Fibroblast of mammary gland (primary cell): ENCODE measurements around the gene HS6ST3.
A peak's percentile ranks its signal among the peaks of the same experiment; 100 is the strongest.
"Not testable (repeated sequence)": the region's sequence is repeated elsewhere in the genome, so short reads cannot be mapped to it uniquely, and the experiment has no call there.

Experiments used
- DNase-seq: peaks from one replicate; pipeline ENCODE4 v3.0.0-alpha.2; 2010; ENCODE audit warnings: low read depth
- H3K4me3 ChIP-seq: 2 replicates; pipeline ENCODE4 v1.5.1; 2011; ENCODE audit warnings: low read depth, mild to moderate bottlenecking, low read length, moderate library complexity; ENCODE audit not compliant: control insufficient read depth
- TF ChIP-seq, protein P1 (sequence below): conservative IDR thresholded peaks from 2 replicates; pipeline ENCODE4 v1.5.1; 2011; ENCODE audit warnings: low read depth, low read length, inconsistent platforms; ENCODE audit not compliant: control insufficient read depth, insufficient read depth

HS6ST3 gene

DNA sequence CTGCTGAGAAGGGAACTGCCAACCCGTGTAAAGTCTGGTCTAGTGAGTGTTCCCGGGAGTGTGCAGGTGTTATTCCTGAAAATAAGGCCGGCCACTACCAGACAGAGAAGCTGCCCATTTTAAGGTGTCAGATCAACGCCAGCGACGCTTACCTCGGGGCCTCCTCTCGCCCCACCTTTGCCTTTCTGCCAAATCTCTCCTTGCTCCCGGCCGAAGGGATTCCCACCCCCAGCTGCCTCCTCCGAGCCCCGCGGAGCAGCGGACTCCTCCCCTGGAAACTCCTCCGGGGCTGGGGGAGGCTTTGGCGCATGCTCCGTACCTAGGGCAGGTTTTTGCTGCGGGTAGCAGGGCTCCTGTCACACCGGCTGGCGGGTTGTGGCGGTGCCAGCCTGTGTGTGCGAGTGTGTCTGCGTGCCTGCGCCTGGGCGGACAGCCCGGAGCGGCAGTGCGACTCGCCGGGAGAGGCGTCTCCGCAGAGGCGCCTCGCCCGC is at the start of gene HS6ST3:
HS6ST3 (plus strand) TSS at position 359 of the 491 bp plus-strand sequence.
- TF ChIP-seq, protein P1, sequence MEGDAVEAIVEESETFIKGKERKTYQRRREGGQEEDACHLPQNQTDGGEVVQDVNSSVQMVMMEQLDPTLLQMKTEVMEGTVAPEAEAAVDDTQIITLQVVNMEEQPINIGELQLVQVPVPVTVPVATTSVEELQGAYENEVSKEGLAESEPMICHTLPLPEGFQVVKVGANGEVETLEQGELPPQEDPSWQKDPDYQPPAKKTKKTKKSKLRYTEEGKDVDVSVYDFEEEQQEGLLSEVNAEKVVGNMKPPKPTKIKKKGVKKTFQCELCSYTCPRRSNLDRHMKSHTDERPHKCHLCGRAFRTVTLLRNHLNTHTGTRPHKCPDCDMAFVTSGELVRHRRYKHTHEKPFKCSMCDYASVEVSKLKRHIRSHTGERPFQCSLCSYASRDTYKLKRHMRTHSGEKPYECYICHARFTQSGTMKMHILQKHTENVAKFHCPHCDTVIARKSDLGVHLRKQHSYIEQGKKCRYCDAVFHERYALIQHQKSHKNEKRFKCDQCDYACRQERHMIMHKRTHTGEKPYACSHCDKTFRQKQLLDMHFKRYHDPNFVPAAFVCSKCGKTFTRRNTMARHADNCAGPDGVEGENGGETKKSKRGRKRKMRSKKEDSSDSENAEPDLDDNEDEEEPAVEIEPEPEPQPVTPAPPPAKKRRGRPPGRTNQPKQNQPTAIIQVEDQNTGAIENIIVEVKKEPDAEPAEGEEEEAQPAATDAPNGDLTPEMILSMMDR = no peak
- peak within 1 kb of the TSS; percentile 35 for H3K4me3 ChIP-seq
- DNase-seq = no peak

DNA sequence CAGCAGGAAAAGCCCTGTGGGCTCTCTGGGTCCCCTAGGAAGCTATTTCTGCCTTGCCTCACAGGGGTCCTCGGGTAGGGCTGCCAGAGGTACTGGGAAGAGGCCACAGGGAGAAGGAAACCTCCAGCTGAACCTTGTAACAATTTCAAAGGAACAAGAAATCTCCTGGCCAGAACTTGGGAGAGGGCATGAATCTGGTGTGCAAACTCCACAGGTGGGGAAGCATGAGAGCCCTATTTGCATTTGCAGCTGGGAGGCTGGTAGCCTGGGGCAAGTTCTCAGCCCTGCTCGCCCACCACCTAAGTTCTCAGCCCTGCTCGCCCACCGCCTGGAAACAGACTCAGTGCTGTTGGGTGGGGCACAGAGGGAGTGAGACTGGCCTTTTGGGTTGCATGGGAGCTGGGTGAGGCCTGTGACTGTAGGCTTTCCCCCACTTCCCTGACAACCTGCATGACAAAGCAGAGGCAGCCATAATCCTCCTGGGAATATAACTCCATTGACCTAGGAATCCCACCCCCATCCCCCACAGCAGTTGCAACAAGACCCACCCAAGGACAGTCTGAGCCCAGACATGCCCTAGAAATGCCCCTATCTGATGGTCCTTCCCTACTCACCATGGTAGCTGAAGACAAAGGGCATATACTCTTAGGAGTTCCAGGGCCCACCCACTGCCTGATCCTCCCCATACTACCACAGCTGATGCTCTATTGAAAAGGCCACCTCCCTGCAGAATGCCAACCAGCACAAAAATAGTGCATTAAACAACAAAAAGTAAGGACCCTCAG is 48.4 kb upstream of the HS6ST3 start:
- no peak for DNase-seq
- TF ChIP-seq, protein P1 = no peak
- H3K4me3 ChIP-seq = no peak overlapping the region

DNA sequence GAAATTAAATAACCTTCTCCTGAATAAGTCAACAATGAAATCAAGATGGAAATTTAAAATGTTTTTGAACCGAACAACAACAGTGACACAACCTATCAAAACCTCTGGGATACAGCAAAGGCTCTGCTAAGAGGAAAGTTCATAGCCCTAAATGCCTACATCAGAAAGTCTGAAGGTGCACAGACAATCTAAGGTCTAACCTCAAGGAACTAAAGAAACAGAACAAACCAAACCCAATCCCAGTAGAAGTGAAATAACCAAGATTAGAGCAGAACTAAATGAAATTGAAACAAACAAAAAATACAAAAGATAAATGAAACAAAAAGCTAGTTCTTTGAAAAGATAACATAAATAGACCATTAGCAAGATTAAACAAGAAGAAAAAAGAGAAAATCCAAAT is 45.7 kb upstream of the HS6ST3 start:
- no peak for DNase-seq
- TF ChIP-seq, protein P1 = no peak
- no peak overlapping the region for H3K4me3 ChIP-seq

DNA sequence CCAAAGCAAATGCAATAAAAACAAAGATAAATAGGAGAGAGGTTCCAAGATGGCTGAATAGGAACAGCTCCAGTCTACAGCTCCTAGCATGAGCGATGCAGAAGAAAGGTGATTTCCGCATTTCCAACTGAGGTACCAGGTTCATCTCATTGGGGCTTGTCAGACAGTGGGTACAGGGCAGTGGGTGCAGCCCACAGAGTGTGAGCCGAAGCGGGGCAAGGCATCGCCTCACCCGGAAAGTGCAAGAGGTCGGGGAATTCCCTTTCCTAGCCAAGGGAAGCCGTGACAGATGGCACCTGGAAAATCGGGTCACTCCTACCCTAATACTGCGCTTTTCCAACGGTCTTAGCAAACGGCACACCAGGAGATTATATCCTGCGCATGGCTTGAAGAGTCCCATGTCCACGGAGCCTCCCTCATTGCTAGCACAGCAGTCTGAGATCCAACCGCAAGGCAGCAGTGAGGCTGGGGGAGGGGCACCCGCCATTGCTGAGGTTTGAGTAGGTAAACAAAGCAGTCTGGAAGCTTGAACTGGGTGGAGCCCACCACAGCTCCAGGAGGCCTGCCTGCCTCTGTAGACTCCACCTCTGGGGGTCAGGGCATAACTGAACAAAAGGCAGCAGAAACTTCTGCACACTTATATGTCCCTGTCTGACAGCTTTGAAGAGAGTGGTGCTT is 43.3 kb upstream of the HS6ST3 start:
- DNase-seq, H3K4me3 ChIP-seq: not testable (repeated sequence)

DNA sequence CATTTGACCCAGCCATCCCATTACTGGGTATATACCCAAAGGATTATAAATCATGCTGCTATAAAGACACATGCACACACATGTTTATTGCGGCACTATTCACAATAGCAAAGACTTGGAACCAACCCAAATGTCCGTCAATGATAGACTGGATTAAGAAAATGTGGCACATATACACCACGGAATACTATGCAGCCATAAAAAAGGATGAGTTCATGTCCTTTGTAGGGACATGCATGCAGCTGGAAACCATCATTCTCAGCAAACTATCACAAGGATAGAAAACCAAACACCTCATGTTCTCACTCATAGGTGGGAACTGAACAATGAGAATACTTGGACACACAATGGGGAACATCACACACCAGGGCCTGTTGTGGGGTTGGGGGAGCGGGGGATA is 39.0 kb upstream of the HS6ST3 start:
- DNase-seq = not testable (repeated sequence)

DNA sequence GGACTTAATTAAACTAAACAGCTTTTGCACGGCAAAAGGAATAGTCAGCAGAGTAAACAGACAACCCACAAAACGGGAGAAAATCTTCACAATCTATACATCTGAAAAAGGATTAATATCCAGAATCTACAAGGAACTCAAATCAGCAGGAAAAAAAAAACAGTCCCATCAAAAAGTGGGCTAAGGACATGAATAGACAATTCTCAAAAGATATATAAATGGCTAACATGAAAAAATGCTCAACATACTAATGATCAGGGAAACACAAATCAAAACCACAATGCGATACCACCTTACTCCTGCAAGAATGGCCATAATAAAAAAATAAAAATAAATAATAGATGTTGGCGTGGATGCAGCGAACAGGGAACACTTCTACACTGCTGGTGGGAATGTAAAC is 38.4 kb upstream of the HS6ST3 start:
- not testable (repeated sequence) for DNase-seq

More for the DNA sequence above, 39.0 kb upstream of the HS6ST3 start:
- H3K4me3 ChIP-seq = not testable (repeated sequence)

DNA sequence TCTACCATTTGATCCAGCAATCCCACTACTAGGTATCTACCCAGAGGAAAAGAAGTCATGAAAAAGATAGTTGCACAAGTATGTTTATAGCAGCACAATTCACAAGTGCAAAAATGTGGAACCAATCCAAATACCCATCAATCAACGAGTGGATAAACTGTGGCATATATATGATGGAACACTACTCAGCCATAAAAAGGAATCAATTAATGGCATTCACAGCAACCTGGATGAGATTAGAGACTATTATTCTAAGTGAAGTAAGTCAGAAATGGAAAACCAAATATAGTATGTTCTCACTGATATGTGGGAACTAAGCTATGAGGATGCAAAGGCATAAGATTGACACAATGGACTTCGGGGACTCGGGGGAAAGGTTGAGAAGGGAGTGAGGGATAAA is 38.0 kb upstream of the HS6ST3 start:
- DNase-seq = not testable (repeated sequence)
- H3K4me3 ChIP-seq = peak overlapping the region; percentile 87

More for the DNA sequence above, 38.4 kb upstream of the HS6ST3 start:
- not testable (repeated sequence) for H3K4me3 ChIP-seq

DNA sequence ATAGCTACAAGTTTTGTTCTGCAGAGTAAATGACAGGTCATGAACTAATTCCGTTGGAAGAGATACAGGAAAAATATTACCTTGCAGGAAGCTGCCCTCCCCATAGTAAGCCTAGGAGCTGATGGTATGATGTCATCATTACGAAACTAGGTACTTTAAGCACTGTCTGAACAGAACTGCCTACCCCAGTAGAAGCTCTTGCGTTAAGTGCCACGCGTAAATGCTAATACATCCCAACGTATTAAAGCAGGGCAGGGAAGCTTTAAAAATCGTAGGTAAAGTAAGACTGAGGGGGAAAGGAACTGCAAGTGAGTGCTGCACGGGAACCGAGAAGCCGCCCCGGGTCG is 37.3 kb upstream of the HS6ST3 start:
- peak overlapping the region; percentile 87 for H3K4me3 ChIP-seq
- peak; percentile 82 for DNase-seq
- TF ChIP-seq, protein P1 = no peak

DNA sequence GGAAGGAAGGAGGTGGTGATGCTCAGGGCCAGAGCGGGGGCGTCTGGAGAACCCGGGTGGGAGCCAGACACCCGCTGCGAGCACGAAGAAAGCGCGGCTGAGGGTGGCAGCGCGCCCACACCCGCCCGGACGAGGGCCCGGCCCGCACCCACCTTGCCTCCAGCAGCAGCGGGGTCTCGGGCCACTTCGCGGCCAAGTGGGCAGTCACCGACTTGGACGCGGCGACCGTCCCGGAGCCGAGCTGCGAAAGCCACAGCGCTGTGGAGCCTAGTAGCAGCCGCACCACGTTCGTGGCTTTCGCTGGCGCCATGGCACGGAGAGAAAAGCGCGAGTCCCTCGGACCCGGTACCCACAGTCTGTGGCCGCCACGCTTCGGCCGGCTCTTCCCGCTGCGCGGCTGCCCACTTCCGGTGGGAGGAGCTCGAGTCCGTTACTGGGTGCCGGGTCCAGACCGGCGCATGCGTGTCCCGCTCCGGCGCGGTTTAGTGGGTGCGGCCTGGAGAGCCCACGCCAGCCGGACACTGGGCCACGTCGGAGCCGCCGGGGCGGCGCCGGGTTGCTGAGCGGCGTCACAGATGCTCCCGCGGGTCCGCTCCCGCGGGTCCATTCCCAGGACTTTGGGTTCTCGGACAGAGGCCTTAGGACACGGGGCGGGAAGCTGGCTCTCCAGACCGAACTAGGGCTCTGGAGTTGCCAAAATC is 36.8 kb upstream of the HS6ST3 start, which contains the start of gene UGGT2:
UGGT2 (minus strand) TSS at position 399 of the 701 bp plus-strand sequence; CDS start at position 310, 89 bp downstream.
- peak within 1 kb of the TSS; percentile 87 for H3K4me3 ChIP-seq
- TF ChIP-seq, protein P1 = no peak
- peak; percentile 94 for DNase-seq
